Activated CD4-positive, alpha-beta T cell treated with anti-CD3 and anti-CD28 coated beads for 36 hours (primary cell): ENCODE data around the gene ASCC3. TPM values are rescaled to one million over a fixed set of nuclear protein-coding genes. Genes with fewer than 3 reads are reported as not detected.

Experiments
- ATAC-seq: fragments of 200-7000 bp; cut with Tn5 transposase; one replicate; pipeline ENCODE4 v1.10.0; 2021; ENCODE audit warnings: mild to moderate bottlenecking, moderate library complexity
- CTCF ChIA-PET: fragments of 350-600 bp; sonication (Branson Sonifier 250); formaldehyde crosslinking; loops from one replicate; lab custom pipeline; 2021; ENCODE audit warnings: antibody characterized with exemption; lab: Charles Lee
- POLR2A ChIA-PET: fragments of 350-600 bp; sonication (Branson Sonifier 250); formaldehyde crosslinking; loops from one replicate; lab custom pipeline; 2021; ENCODE audit warnings: antibody characterized with exemption, inconsistent platforms; lab: Charles Lee
- DNase-seq: peaks from one replicate; pipeline ENCODE4 v3.0.0-alpha.2; 2020
- H3K27ac Mint-ChIP-seq: one replicate; pipeline ENCODE4 v1.8.0; 2021; ENCODE audit warnings: mixed read lengths
- H3K27me3 Mint-ChIP-seq: one replicate; pipeline ENCODE4 v1.8.0; 2021; ENCODE audit warnings: mixed read lengths
- H3K36me3 Mint-ChIP-seq: one replicate; pipeline ENCODE4 v1.8.0; 2021; ENCODE audit warnings: low read depth, mixed read lengths
- H3K4me1 Mint-ChIP-seq: one replicate; pipeline ENCODE4 v1.8.0; 2021; ENCODE audit warnings: mixed read lengths
- H3K4me3 Mint-ChIP-seq: one replicate; pipeline ENCODE4 v1.8.0; 2021; ENCODE audit warnings: mild to moderate bottlenecking, moderate library complexity, mixed read lengths
- H3K9me3 Mint-ChIP-seq: one replicate; pipeline ENCODE4 v1.8.0; 2021; ENCODE audit warnings: low read depth, mixed read lengths
- intact Hi-C, 2 experiments: fragments of 100-400 bp; cut with DNase I in 1 of 2; cut with micrococcal nuclease in 1 of 2; formaldehyde crosslinking; loops; one replicate each; pipeline versions ENCODE4 v1.14.2 to v1.15.1; 2022 to 2024; cut with DNase I, micrococcal nuclease
- total RNA-seq, 2 experiments: library from RNA; stranded (reverse); gene quantifications; one replicate each; pipeline ENCODE4 v1.2.3, GENCODE V29; 2021

Gene ASCC3
- total RNA-seq, 2 experiments from 2014 or later = 50.3 to 53.4 TPM

- Mint-ChIP-seq H3K27ac (no peak overlapping the region), H3K27me3 (peaks cover 76% of the 10 kb centered on the region), H3K4me1 (peaks cover 14% of the 10 kb centered on the region), H3K9me3 (peaks cover 2% of the 10 kb centered on the region), H3K36me3 (peaks cover 14% of the 10 kb centered on the region), H3K4me3 (no peak overlapping the region)
- ChIA-PET POLR2A (no interaction called here), CTCF (interaction anchor here (0.6 to 1.0 kb wide), 8 partner anchors 9 to 1029 kb away, joined by 3 to 6 read pairs (median 3); no protein-coding TSS in a partner anchor)
- no peak for DNase-seq
- intact Hi-C loops = loop anchor here (5.0 to 10.0 kb wide), 4 partner anchors 233 to 1626 kb away; partner anchors contain the start of genes POU3F2 (in 1 of the 2) and PRDM13 (in 1 of the 2)
- no peak for ATAC-seq
These were observed 420.4 kb downstream of the ASCC3 start for GRCh38 chr6:100460650-100461204.

DNA sequence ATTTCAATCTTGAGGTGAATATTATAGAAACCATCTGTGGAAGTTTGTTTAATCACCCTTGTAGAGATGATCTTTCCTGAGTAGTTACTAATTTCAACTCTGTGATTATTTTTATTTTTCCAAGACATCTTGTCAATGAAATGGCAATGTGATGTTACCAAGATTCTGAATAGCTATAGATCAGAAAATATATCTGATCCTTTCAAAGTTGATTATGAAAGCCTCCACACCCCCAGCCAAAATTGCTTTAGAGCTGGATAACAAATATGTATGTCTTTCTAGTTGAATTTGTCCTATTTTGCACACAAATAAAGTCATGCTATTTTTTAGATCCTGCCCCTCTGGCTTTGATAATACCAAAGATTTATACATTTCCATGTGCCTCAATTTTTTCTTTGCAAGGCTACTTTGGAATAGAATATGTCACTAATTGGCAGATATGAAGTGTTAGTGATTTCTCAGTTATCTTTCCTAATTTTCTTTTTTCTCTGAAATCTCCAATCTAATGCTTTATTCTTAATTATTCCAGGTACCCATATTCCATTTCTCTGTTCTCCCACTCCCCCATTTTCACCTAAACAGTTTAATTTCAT is 421.4 kb downstream of the ASCC3 start:
- ChIA-PET POLR2A (interaction anchor here (0.6 kb wide), 1 partner anchor 21 kb away, joined by 3 read pairs; no protein-coding TSS in a partner anchor), CTCF (interaction anchor here (0.7 to 0.9 kb wide), 3 partner anchors 11 to 1028 kb away, joined by 3 to 4 read pairs (median 3); no protein-coding TSS in a partner anchor)
- Mint-ChIP-seq H3K4me3 (no peak overlapping the region), H3K36me3 (peaks cover 19% of the 10 kb centered on the region), H3K27me3 (peaks cover 76% of the 10 kb centered on the region), H3K27ac (no peak overlapping the region), H3K4me1 (peaks cover 7% of the 10 kb centered on the region), H3K9me3 (peaks cover 7% of the 10 kb centered on the region)
- intact Hi-C loops = loop anchor here (5.0 to 10.0 kb wide), 5 partner anchors 232 to 1627 kb away; partner anchors contain the start of genes POU3F2 (in 2 of the 2) and PRDM13 (in 1 of the 2)
- ATAC-seq = no peak
- no peak for DNase-seq

- H3K27ac Mint-ChIP-seq = no peak overlapping the region
- ChIA-PET POLR2A (interaction anchor here (0.6 kb wide), 1 partner anchor 22 kb away, joined by 3 read pairs; no protein-coding TSS in a partner anchor), CTCF (no interaction called here)
- H3K4me1 Mint-ChIP-seq = peaks cover 7% of the 10 kb centered on the region
- H3K27me3 Mint-ChIP-seq = peaks cover 82% of the 10 kb centered on the region
- intact Hi-C loops = loop anchor here in 1 of 2 experiments (5.0 kb wide), 1 partner anchor 1627 kb away; the partner anchor contains the start of gene POU3F2
- H3K9me3 Mint-ChIP-seq = peaks cover 7% of the 10 kb centered on the region
- no peak for ATAC-seq
- no peak overlapping the region for H3K4me3 Mint-ChIP-seq
- DNase-seq = no peak
- peaks cover 19% of the 10 kb centered on the region for H3K36me3 Mint-ChIP-seq
These were observed 422.1 kb downstream of the ASCC3 start for GRCh38 chr6:100458841-100459591.
